Esophagus (tissue), 2 donors: Measurements from ENCODE around the gene KIAA0513. TPM values are rescaled to one million over a fixed set of nuclear protein-coding genes. Genes with fewer than 3 reads are reported as not detected.

ENCODE experiments used
- H3K27ac ChIP-seq, 2 donors: one replicate each; pipeline ENCODE4 v1.5.1; 2013; ENCODE audit warnings: low read depth in 2 of 2, mild to moderate bottlenecking in 2 of 2, inconsistent platforms in 1 of 2, low read length in 1 of 2, moderate library complexity in 1 of 2
- H3K27me3 ChIP-seq, 2 donors: one replicate each; pipeline ENCODE4 v1.6.1; 2013; ENCODE audit warnings: low read length in 2 of 2, control low read depth in 1 of 2, mild to moderate bottlenecking in 1 of 2; ENCODE audit not compliant: insufficient read depth in 2 of 2, control insufficient read depth in 1 of 2
- H3K36me3 ChIP-seq, 2 donors: one replicate each; pipeline ENCODE4 v1.6.1; 2013; ENCODE audit warnings: low read length in 1 of 2; ENCODE audit not compliant: control insufficient read depth in 2 of 2, insufficient read depth in 2 of 2
- H3K4me1 ChIP-seq, 2 donors: one replicate each; pipeline ENCODE4 v1.6.1; 2013; ENCODE audit warnings: low read length in 1 of 2; ENCODE audit not compliant: control insufficient read depth in 2 of 2, insufficient read depth in 2 of 2
- H3K4me3 ChIP-seq, 2 donors: one replicate each; pipeline ENCODE4 v1.5.1; 2013; ENCODE audit warnings: low read length in 2 of 2, mild to moderate bottlenecking in 2 of 2, low read depth in 1 of 2, moderate library complexity in 1 of 2
- H3K9me3 ChIP-seq, 2 donors: one replicate each; pipeline ENCODE4 v1.6.1; 2013; ENCODE audit warnings: mild to moderate bottlenecking in 2 of 2, low read depth in 1 of 2, low read length in 1 of 2, moderate library complexity in 1 of 2; ENCODE audit not compliant: control insufficient read depth in 2 of 2, insufficient read depth in 1 of 2
- WGBS, 2 donors: extraction: QIAGEN DNeasy Blood & Tissue Kit; methylation state at CpG; one replicate each; pipeline ENCODE4 v1.1.7; 2013; 5-methylcytosine and 5-hydroxymethylcytosine counted together
- polyA plus RNA-seq, 2 donors: library from polyadenylated mRNA; stranded (reverse); fragments of 200-250 nt; gene quantifications; one replicate each; pipeline ENCODE4 v1.2.3, GENCODE V29; 2013
- donor health status: healthy with polysubstance abuse.
- donor health status: Bipolar disorder and iron deficiency.

KIAA0513 gene, protein sequence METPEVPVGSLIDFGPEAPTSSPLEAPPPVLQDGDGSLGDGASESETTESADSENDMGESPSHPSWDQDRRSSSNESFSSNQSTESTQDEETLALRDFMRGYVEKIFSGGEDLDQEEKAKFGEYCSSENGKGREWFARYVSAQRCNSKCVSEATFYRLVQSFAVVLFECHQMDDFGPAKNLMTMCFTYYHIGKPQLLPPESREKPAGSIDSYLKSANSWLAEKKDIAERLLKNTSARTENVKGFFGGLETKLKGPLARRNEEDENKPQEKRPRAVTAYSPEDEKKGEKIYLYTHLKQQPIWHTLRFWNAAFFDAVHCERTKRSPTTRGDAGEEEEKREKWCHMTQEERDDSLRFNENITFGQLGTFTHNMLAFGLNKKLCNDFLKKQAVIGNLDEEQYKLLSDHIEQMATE
- 1 to 10 TPM; 3.0 to 3.7 TPM for polyA plus RNA-seq

DNA sequence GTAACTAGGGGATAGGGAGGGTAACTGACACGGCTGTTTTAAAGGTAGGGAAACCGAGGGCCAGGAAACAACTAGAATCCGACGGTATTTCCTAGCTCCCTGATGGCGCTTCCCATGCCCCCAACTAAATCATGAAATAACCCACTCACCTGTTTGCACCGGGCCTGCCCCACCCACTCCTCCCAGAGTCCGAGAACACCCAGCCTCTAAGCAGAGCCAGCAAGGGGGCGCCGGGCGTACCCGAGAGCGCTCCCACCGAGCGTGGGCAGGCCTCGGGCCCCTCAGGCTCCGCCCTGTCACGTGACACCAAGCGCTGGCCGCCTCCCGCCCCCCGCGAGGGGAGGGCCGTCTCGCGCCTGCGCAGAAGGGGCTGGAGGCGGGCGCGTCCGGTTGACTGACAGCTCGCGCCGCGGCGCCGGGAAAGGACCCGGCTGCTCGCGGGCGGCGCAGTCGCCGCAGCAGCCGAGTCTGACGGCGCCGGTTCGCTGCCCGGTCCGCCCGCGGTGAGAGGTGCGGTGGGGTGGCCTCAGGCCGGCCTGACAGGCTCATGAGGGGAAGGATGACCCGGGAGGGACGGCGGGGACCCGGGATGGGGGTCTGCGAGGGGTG is at the start of gene KIAA0513:
TSS of gene KIAA0513 (plus strand) at position 447 of the 609 bp plus-strand sequence. CDS start 39,277 bp downstream, outside the sequence.
- Histone ChIP-seq H3K9me3 (no peaks in the 10 kb centered on the region), H3K4me3 (peak within 1 kb of the TSS; percentile 60 to 79), H3K4me1 (peaks cover 6 to 16% of the 10 kb centered on the region in 2 donors), H3K27me3 (no peaks in the 10 kb centered on the region), H3K27ac (peak within 1 kb of the TSS; percentile 78 to 92), H3K36me3 (no peaks in the 10 kb centered on the region)
- 0% methylated on average over 54 to 59 of the region's 59 CpGs for WGBS, 2 donors

DNA sequence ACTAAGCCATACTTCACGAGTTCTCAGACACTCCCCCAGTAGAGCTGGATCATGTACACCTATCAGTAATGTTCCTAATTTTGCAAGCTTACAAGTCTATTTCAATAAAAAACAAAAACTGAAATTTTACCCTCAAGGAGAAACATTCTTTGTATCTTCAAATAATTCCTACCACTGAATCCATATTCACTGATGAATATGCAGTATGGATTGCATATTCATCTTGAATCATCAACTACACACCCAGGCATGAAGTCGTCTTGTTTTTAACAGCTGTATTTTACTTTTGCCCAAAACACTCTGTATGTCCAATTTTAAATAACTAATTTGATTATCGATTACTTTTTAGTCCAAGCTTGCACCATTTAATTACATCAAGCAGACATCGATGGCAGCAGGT is 48.1 kb upstream of the KIAA0513 start:
- 83 to 84% methylated on average over 4 of the region's 4 CpGs for WGBS, 2 donors

DNA sequence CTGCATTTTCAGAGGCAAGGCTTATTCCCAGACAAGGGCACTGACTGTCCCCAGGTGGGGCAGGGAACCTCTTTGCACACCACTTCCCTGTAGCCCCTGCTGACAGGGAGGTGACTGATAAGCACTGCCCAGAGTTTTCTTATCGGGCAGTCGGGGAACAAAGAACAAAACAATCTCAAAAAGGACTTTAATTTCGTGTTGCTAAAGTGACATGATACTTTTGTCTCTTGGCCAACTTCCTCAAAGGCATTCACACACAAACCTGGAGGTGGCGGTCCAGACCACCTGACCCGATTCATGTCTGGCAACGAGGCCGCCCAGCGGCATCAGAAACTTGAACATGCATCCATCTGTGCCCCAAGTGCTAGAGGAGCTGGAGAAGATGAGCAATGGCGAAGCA is 45.2 kb upstream of the KIAA0513 start:
- Histone ChIP-seq H3K27me3 (no peaks in the 10 kb centered on the region), H3K4me1 (peaks cover 2 to 10% of the 10 kb centered on the region in 2 donors), H3K4me3 (no peak overlapping the region), H3K36me3 (peaks cover 0 to 28% of the 10 kb centered on the region in 2 donors), H3K27ac (no peak overlapping the region), H3K9me3 (no peaks in the 10 kb centered on the region)
- WGBS, 2 donors, result 59 to 67% methylated on average over 9 of the region's 9 CpGs

More for the DNA sequence above, 48.1 kb upstream of the KIAA0513 start:
- Histone ChIP-seq H3K4me1 (no peaks in the 10 kb centered on the region), H3K27ac (no peak overlapping the region), H3K4me3 (no peak overlapping the region), H3K9me3 (no peaks in the 10 kb centered on the region), H3K27me3 (no peaks in the 10 kb centered on the region), H3K36me3 (peaks cover 4 to 46% of the 10 kb centered on the region in 2 donors)

DNA sequence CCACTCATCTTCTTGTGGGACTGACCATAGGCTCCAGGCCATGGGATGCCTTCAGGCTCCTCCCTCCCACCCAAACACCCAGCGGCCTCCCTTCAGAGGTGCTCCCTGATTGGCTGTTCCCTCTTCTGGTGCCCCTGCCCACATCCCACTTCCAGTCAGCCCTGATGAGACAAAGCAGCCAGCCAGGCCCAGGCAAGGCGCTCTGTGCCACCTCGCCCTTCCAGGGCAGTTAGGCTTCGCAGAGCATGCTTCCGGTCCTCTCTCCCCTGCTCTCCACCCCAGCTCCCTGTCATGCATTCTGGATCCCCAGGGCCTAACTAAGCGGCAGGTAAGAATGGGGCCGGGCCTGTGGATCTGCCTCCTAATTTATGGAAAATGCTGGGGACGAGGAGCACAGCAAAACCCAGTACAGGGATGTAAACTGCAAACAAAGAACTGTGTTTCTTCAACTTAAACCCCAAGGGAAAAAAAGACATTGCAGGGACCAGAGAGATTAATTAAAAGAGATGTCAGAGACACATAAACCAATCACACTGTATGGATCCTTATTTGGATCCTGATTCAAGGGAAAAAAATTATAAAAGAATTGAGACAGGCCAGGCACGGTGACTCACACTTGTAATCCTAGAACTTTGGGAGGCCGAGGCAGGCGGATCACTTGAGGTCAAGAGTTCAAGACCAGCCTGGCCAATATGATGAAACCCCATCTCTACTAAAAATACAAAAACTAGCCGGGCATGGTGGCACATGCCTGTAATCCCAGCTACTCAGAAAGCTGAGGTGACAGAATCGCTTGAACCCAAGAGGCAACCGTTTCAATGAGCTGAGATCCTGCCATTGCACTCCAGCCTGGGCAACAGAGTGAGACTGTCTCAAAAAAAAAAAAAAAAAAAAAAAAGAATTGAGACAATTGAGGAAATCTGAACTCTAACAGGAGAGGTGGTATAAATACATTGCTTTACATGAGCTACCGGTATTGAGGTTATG is 42.2 kb upstream of the KIAA0513 start:
- H3K36me3 ChIP-seq, result peaks cover 6 to 43% of the 10 kb centered on the region in 2 donors
- no peaks in the 10 kb centered on the region for H3K9me3 ChIP-seq
- peaks cover 2 to 10% of the 10 kb centered on the region in 2 donors for H3K4me1 ChIP-seq
- no peak overlapping the region for H3K4me3 ChIP-seq
- no peaks in the 10 kb centered on the region for H3K27me3 ChIP-seq
- H3K27ac ChIP-seq, result peak overlapping the region; percentile 61 to 76
- WGBS, 2 donors, result 67 to 74% methylated on average over 15 of the region's 15 CpGs

DNA sequence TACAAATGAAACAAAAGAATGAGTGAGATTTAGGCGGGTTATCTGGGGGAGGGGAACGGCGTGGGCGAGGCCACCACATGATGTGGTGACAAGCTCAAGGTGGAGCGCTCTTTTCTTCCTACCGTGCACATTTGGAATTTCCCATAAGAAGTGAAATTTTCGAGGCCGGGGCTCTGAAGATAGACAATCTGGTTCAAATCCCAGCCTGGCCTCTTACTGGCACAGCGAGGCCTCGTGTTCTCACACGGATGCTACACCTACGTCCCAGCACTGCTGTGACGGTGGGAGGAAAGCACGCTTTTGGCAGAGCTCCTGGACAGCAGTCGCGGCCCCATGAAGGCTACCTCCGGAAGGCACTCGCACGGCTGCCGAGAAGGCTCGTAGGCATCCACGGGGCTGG is 41.5 kb upstream of the KIAA0513 start:
- no peaks in the 10 kb centered on the region for H3K9me3 ChIP-seq
- peaks cover 6 to 42% of the 10 kb centered on the region in 2 donors for H3K36me3 ChIP-seq
- H3K27me3 ChIP-seq, result no peaks in the 10 kb centered on the region
- 82 to 85% methylated on average over 22 of the region's 22 CpGs for whole genome bisulfite sequencing, 2 donors
- peaks cover 2 to 10% of the 10 kb centered on the region in 2 donors for H3K4me1 ChIP-seq
- H3K27ac ChIP-seq, result peak overlapping the region; percentile 33 to 65
- H3K4me3 ChIP-seq, result no peak overlapping the region

DNA sequence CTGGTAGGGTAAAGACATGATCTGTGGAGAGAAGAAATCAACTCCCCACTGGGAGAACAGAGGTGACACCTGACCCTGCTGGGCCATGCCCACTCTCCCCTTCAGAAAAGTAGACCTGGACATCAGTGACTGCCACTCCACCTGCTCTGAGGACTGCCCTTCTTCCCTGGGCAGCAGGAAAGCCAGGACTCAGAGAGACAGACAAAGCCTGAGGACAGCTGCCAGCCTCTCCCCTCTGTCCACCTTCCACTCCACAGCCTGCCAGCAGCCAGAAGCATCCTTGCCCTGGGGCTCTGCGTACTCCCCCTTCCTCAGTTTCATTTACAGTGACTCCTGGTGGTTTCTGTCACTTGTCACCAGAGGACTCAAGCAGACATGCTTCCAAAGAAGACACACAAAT is 40.7 kb upstream of the KIAA0513 start:
- no peak overlapping the region for H3K4me3 ChIP-seq
- H3K27ac ChIP-seq, result peak overlapping the region in 1 of 2 donors; percentile 26
- H3K4me1 ChIP-seq, result peaks cover 2 to 10% of the 10 kb centered on the region in 2 donors
- peaks cover 6 to 34% of the 10 kb centered on the region in 2 donors for H3K36me3 ChIP-seq
- no peaks in the 10 kb centered on the region for H3K27me3 ChIP-seq
- no peaks in the 10 kb centered on the region for H3K9me3 ChIP-seq
- WGBS, 2 donors, result 100% methylated on average over 1 of the region's 1 CpG

DNA sequence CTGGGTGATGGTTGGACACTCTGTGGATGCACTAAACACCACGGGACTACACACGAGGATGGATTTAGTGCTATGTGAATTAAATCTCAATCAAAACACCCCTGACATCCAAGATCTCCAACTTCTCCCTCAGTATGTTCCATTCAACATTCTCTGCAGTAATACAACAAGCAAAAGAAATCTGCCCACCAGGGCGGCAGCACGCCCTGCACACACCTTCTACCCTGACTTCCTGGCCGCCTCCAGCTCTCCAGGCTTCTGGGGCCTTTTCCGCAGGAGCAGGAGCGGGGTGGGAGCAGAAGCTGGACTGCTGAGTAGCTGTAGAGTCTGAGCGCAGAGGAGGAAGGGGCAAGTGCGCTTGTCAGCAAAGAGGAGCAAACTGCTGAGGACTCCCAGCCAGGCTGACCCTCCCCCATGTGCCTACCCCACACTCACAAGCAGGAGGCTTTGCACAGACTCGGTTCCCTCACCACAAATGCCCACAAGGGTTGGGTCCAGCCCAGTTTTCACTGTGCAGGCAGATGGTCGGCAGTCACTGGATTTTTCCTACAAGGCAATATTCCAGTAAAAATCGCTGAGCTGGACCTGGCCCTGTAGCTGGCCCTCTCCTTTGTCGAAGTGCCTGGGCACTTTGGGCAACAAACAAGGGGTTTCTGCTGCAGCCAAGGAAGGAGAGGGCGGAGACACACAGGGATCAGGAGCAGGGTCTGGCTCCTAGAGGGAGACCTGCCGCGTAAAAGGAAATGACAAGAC is 39.1 kb upstream of the KIAA0513 start:
- peaks cover 2 to 10% of the 10 kb centered on the region in 2 donors for H3K4me1 ChIP-seq
- H3K9me3 ChIP-seq, result no peaks in the 10 kb centered on the region
- WGBS, 2 donors, result 85 to 87% methylated on average over 16 of the region's 16 CpGs
- H3K27me3 ChIP-seq, result no peaks in the 10 kb centered on the region
- H3K4me3 ChIP-seq, result no peak overlapping the region
- H3K27ac ChIP-seq, result no peak overlapping the region
- H3K36me3 ChIP-seq, result peaks cover 6 to 26% of the 10 kb centered on the region in 2 donors

DNA sequence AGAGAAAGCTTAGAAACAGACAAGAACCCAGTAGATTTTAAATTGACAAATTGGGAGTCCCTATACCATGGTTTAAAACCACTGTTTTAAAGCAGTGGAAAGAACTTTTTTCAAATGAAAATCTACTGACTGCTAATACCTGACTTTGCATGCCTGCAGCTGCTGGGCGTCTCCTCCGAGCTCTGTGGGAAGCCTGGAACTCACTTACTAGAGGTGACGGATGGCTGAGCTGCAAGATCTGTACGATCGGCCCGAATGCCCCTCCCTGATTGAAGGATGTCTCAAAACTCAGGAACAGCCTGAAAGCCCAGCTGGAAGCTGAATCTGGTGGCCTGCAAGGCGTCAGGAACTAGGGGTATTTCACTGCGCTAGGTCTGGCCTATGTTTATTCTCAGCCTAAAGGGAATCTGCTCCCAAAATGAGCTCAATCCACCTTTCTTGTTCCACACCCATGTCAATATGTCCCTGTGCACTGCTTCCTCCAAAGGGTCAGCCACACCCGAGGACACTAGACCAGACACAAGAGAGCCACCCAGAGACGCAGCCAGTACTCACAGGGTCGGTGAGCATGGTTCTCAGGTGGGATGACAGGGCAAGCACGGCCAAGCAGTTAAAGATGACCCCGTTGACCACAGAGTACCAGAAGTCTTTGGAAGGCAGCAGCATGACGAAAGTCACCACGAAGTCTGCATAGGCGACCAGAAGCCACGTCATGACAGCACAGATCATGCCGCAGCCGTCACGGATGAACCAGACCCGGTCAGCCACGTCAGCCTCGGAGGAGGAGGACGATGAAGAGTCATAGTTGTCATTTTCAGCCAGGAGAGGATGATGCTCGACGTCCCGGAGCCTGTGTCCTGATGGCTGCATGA is 37.6 kb upstream of the KIAA0513 start:
- Histone ChIP-seq H3K27ac (no peak overlapping the region), H3K27me3 (no peaks in the 10 kb centered on the region), H3K36me3 (peaks cover 6 to 31% of the 10 kb centered on the region in 2 donors), H3K4me3 (no peak overlapping the region), H3K9me3 (no peaks in the 10 kb centered on the region), H3K4me1 (peaks cover 6 to 13% of the 10 kb centered on the region in 2 donors)
- WGBS, 2 donors, result 89% methylated on average over 27 of the region's 27 CpGs
